ENCODE data around the gene ASXL3. TPM values are rescaled to one million over a fixed set of nuclear protein-coding genes. Genes with fewer than 3 reads are reported as not detected.

ASXL3 gene
- total RNA-seq, 1 experiment from 2014 or later, result not detected

- ATAC-seq, result no peak
- no TSS peak for BruUV-seq (replicated peaks)
- no peak overlapping the region for H2AFZ ChIP-seq (ENCODE audit: low read depth, low read length, poor library complexity, severe bottlenecking)
Observed at GRCh38 chr18:33583901-33584300, 5.9 kb downstream of the ASXL3 start.

More at GRCh38 chr18:33583901-33584300, 5.9 kb downstream of the ASXL3 start:
- intact Hi-C loops (cut with micrococcal nuclease), result no loop called here
- TF ChIP-seq SP1 (IDR thresholded peaks at IDR 0.05; ENCODE audit: low read depth), result no peak
- TF ChIP-seq JUND (IDR thresholded peaks at IDR 0.05), result no peak
- TF ChIP-seq, protein P1, sequence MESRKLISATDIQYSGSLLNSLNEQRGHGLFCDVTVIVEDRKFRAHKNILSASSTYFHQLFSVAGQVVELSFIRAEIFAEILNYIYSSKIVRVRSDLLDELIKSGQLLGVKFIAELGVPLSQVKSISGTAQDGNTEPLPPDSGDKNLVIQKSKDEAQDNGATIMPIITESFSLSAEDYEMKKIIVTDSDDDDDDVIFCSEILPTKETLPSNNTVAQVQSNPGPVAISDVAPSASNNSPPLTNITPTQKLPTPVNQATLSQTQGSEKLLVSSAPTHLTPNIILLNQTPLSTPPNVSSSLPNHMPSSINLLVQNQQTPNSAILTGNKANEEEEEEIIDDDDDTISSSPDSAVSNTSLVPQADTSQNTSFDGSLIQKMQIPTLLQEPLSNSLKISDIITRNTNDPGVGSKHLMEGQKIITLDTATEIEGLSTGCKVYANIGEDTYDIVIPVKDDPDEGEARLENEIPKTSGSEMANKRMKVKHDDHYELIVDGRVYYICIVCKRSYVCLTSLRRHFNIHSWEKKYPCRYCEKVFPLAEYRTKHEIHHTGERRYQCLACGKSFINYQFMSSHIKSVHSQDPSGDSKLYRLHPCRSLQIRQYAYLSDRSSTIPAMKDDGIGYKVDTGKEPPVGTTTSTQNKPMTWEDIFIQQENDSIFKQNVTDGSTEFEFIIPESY (IDR thresholded peaks at IDR 0.05; ENCODE audit: extremely low read depth, insufficient replicate concordance, low read length), result no peak
- no peak for TF ChIP-seq EGR1 (IDR thresholded peaks at IDR 0.05; ENCODE audit: low read depth)
- no peak for TF ChIP-seq POLR2A (IDR thresholded peaks at IDR 0.05; ENCODE audit: borderline replicate concordance, extremely low read depth, insufficient read depth, insufficient read length)
- TF ChIP-seq EZH2phosphoT487 (IDR thresholded peaks at IDR 0.05; ENCODE audit: borderline replicate concordance), result no peak
- TF ChIP-seq REST (IDR thresholded peaks at IDR 0.05; ENCODE audit: low read depth), result no peak
- Histone ChIP-seq H3K4me3 (replicated peaks in 1 of 2; ENCODE audit: low read depth in 1 of 2, low read length in 2 of 2) (no peak overlapping the region), H4K20me1 (ENCODE audit: insufficient read depth) (no peaks in the 10 kb centered on the region), H3K9me3 (ENCODE audit: control insufficient read depth in 1 of 2, insufficient read depth in 1 of 2, low read depth in 1 of 2, low read length in 2 of 2) (peaks cover 14 to 42% of the 10 kb centered on the region in 2 experiments; a peak in 2 of 4 replicates), H3K27me3 (ENCODE audit: insufficient read depth, low read length) (no peaks in the 10 kb centered on the region), H3K9ac (ENCODE audit: low read length) (no peak overlapping the region), H3K9me2 (ENCODE audit: insufficient read depth) (no peaks in the 10 kb centered on the region), H3K36me3 (ENCODE audit: control insufficient read depth in 1 of 2, insufficient read depth in 2 of 2, low read length in 2 of 2) (no peaks in the 10 kb centered on the region), H3K4me2 (ENCODE audit: low read length) (no peak overlapping the region), H3K27ac (ENCODE audit: low read depth, low read length) (no peak overlapping the region), H3K79me2 (ENCODE audit: insufficient read depth, low read length) (no peaks in the 10 kb centered on the region), H3K4me1 (ENCODE audit: control insufficient read depth in 1 of 2, insufficient read depth in 2 of 2, low read length in 2 of 2) (no peaks in the 10 kb centered on the region)
- ChIA-PET CTCF (no interaction called here), RAD21 (ENCODE audit: low non-redundant PET in 1 of 2, low total read pairs in 2 of 2, uncharacterized antibody in 2 of 2, unreplicated experiment in 2 of 2) (no interaction called here), POLR2A (no interaction called here)
- DNase-seq (ENCODE audit: low read depth, low spot score), result no peak

Measured in HCT116 (cell line).